HG03558 (cell line): Measurements from ENCODE around the gene DAB2IP.

ENCODE experiments used
- ATAC-seq: cut with Tn5 transposase; IDR thresholded peaks from one replicate; pipeline ENCODE4 v1.9.1; 2021; ENCODE audit warnings: moderate number of reproducible peaks; ENCODE audit not compliant: unreplicated experiment; ENCODE audit errors: extremely low read depth

The DAB2IP gene

DNA sequence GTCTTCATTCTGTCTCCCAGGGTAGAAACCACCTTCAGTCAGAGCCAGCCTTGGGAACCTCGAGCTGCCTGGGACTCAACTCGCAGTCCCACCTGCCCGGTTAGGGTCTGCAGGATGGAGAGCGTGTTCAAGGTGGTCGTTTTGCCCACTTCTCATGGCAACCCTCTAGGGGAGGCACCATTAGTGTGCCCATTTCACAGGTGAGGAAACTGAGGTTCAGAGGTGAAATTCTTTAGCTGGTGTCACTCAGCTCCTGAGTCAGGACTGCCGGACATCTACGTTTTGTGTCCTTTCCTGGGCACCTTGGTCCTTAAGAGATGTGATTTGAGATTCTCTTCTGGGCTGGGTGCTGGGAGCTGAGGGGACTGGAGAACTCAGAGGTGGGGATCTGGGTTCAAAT lies 30.0 kb downstream of the DAB2IP start:
- ATAC-seq, result no peak

DNA sequence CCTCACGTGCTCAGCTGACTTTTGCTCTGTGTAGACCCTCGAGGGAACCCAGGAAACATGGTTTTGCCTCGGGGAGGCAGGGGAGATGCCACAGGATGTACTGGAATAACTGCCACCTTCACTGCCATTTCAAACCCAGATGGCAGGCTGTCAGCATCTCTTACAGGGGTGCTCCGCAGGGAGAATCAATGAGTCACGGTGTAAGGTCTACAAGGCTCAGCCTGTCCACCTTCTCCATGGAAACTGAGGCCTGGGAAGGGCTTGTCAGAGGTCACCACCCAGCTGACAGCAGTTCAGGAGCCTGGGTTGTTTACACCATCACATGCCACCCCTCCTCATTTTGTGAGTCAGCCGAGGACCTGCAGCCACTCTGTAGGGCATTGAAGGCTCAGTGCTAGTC lies 30.8 kb downstream of the DAB2IP start:
- no peak for ATAC-seq

DNA sequence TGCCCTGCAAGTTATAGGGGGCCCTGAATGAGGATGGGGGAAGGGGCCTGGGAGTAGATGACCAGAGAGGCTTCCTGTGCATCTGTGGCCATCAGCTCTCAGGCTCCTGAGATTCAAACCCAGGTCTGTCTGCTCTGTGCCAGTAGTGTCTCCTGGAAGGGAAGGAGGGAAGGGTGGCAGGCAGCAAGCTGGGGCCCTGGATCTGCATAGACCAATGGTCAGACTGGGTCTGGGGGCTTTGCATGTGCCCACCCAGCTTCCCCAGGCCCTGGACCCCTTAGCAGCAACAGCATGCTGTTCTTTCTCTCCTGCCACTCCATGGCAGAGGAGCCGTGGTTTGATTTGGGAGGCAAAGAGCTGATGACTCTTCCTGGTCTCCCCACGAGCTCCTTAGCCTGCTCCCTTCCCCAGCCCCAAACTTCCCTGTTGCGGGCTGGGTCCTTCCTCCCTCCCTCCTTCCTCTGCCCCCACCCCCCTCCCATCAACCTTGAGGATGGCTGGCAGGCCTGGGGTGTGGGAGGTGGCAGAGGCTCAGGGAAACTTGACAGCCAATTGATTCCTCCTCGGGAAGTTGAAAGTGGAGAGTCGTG lies 31.6 kb downstream of the DAB2IP start:
- ATAC-seq, result no peak

DNA sequence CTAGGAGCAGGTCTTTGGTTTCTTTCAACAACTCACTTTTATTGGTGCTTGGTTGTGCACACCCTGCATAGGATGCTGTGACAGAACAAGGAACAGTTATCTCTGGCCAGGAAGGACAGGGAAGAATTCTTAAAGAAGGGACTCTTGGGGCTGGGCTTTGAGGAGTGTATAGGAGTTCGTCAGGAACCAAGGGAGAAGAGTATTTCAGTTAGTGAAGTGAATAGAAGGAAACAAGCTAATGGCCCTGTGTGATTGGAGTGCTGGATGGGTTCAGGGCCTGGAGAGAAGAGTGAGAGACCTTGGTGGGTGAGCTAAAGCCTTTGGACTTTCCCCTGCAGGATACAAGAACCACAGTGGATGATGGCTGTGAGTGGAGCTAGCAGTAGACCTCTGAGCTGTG lies 32.2 kb downstream of the DAB2IP start:
- no peak for ATAC-seq

DNA sequence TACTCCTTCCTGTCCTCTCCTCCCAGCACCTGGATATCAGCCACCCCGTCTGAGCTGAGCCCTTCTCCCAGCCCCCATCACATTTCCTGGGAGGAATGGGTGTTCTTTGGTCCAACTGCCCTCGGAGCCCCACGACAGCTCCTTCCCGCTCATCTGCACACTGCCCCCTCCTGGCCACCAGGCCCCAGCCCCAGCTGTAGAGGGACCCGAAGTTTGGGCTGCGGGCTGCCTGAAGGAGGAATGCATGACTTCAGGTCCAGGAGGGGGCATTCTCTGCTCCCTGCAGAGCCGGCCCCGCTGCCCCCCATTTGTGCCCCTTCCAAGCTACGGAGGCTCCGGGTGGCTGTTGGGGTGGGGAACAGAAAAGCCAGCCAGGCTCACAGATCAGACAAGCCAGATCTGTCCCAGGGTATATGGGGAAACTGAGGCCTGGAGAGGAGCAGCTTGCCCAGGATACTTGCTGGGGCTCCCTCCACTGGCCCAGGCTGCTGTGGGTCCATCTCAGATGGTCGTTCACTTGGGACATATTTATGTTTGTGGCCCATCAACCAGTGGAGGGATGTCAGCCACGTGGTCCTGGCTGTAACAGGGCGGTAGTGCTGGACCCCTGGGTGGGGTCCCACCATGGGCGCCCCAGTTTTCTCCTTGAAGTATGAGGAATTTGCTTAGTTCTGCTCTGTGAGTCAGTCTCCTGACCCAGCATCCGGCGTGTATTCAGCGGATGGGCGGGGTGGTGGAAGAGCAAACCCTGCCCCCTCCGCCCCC lies 33.1 kb downstream of the DAB2IP start:
- no peak for ATAC-seq

DNA sequence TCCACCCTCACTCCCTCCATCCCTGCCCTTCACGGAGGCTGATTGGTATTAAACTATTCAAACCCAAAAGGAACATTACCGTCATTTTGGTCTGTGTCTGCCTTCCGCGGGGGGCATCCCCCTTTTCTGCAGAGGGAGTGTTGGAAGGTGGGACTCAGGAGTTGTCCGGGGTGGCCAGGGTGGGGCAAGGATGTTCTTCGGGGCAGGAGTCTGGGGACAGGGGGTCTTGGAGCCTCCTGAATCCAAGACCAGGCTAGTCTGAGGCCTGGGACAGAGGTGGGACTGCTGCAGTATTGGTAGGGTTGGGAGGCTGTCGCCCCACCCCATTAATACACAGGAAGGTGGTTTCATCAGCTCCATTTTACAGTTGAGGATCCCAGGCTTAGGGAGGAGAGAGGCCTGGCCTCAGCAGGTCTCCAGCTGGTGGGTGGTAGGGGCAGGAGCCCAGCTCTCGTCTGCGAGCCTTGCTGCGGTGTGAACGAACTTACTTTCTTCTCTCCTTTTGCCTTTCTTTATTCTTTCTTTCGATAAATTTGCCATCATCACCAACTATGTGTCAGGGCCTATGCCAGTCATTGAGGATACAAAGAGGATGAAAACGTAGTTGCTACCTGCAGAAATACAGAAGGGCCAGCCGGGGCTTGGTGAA lies 33.8 kb downstream of the DAB2IP start:
- no peak for ATAC-seq

DNA sequence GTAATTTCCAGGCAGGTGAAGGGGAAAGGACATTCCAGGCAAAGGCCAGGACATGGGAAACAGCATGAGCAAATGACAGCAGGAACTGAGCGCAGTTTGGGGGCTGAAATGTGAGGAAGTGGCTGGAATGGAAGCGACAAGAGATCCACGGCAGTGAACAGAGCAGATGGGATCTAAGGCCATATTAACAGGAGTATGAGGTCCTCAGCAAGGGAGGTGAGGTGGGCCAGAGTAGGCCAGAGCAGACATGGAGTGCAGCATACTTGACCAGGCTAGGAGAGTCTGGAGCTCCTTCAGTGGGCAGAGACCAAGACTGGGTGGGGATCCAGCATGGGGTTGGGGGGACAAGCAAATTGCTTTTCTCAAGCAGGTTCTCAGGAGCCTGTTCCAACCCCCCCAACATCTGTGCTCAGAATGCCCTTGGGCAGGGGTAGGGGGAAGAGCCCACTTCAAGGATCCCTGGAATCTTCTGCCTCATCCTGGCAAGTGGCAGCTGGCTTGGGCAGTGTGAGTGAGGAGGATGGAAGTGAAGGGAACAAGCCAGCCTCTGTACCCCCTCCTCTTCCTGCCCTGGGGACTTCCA lies 34.5 kb downstream of the DAB2IP start:
- no peak for ATAC-seq

DNA sequence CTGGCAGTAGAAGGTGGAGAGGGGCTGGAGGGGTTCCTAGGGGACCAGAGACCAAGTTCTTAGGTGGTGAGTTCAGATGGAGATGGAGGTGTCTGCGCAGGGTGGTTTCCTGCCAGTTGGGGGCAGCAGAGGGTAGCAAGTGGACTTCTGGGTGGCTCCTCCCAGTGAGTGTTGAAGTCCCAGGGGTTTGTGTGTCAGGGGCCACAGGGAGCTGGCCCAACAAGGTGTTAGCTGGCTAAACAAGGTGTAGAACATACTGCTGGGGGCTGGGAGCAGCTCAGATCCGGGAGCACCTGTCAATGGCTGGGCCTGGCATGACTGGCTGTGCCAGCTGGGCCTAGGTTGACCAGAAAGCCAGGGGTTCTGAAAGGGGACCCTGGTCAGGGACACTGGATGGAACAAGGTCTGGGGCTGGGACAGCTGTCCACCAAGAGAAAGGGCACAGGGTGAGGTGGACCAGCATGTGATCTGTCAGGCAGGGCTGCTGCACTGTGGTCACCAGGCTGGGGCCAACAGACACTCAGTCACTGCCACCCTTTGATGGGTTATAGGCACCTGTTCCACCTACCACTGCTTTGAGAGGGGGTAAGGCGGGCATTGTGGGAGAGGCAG lies 35.6 kb downstream of the DAB2IP start:
- no peak for ATAC-seq

DNA sequence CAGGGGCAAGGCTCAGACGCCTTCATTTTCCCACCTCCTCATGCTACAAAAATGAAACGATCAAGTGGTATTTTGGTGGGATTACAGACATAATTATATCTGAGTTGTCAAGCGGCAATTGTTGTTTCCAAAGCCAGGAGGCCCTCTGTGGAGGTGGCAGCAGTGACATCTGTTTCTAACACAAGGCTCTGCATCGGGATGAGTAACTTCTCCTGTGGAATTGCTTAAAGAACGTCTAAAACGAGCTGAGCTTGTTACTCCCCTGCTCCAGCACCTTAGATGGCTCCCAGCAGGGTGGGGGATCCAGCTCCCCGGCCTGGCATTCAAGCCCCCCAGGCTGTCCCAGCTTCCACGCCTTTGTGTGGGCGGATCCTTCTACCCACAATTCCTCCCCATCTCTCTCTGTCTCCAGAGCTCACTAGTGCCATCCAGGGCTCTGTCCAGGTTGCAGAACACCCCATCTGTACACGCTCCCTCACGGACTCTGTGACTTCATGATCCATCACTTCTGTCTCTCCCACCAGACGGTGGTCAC lies 36.8 kb downstream of the DAB2IP start:
- no peak for ATAC-seq

DNA sequence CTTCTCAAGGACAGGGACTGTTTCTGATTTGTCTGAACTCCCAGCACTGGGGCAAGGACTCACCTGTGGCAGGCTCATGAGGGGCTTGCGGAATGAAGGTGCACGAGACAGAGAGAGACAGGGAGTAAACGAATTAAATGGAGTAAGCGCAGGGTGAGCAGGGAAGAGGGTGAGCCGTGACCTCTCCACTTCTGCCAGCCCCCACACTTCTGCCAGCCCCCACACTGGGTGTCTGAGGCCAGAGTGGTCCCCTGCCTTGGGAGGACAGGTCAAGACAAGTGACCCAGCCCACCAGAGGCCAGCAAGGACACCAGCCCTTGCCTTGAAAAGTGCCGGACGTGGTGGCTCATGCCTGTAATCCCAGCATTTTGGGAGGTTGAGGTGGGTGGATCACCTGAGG lies 37.2 kb downstream of the DAB2IP start:
- ATAC-seq, result no peak

DNA sequence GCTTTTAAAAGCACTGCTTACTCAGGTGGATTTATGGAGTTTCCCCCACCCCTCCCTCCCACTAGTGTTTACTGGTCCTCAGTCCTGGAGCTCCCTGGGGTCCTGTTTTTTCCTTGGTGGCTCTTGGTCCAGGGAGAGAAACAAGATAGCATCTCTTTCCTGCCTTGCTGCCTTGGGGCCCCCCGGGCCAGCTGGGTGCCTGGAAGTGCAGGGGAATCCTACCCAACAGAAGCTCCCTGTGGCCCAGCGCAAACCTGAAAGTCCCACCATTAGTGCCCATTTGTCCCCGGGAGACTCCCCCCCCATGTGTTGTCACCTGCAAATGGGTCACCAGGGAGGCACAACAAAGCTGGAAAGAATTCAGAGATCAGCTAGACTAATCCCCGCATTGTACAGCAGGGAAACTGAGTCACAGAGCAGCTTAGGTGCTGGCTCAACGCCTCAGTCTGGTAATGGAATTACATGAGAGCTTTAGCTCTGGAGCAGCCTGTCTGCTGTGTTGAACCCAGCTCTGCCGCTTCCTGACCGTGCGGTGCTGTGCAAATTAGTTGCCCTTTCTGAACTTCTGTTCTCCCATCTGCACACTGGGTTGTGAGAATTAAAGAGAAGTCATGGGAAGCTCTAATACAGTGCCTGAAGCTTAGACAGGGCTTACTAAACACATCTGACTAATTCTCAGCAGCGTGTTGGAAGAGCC lies 38.2 kb downstream of the DAB2IP start:
- ATAC-seq, result no peak

DNA sequence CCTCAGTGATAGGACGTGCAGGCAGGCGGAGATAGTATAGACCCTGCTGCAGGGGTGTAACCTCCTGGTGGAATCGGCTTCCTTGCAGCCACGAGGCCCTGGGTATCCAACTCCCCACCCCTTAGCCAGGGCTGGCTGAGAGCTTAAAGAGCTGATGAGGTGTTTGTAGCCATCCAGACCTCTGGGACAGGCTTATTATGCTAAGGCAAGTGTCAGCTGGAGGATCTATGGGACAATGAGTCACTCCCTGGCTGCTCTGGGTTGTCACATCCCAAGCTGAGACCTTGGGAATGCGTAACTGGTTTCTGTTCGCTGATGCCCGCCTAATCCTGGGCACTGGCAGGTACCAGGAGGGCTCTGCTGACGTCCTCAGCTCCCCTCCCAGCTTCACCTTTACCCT lies 38.9 kb downstream of the DAB2IP start:
- no peak for ATAC-seq

DNA sequence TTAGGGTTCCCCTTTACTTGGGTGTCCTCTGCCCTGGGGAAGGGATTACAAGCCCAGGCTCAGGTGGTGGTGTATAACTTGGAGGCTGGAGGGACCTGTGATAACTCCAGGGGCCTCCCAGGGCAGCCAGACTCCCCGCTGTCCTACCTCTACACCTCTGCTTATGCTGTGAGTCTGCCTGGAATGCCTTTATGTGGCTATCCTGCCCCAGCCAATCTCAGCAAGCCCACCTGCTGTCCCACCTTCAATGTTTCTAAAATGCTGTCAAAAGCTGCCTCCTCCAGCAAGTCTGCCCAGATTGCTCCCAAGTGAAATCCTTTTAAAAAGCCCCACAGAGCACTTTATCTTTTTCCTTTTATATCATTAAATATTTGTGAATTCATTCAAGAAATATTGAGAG lies 39.3 kb downstream of the DAB2IP start:
- ATAC-seq, result no peak

DNA sequence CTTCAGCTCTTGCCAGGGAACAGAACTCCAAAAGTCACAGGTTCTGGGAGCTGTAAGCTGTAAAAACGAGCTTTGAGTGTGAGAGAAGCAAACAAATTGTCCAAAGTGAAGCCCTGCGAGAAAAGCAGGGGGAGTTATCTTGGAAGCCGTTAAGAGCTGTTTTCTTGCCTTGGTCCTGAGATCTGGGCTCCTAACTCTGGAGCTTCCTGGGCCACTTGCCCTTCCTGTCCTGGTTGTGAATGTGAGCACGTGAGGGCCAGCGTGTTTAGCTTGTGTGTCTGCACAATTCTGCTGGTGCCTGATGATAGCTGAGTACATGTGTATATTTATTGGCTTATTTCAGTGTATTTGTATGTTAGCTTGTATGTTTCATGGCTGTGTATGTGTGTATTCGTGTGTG lies 40.5 kb downstream of the DAB2IP start:
- ATAC-seq, result no peak

DNA sequence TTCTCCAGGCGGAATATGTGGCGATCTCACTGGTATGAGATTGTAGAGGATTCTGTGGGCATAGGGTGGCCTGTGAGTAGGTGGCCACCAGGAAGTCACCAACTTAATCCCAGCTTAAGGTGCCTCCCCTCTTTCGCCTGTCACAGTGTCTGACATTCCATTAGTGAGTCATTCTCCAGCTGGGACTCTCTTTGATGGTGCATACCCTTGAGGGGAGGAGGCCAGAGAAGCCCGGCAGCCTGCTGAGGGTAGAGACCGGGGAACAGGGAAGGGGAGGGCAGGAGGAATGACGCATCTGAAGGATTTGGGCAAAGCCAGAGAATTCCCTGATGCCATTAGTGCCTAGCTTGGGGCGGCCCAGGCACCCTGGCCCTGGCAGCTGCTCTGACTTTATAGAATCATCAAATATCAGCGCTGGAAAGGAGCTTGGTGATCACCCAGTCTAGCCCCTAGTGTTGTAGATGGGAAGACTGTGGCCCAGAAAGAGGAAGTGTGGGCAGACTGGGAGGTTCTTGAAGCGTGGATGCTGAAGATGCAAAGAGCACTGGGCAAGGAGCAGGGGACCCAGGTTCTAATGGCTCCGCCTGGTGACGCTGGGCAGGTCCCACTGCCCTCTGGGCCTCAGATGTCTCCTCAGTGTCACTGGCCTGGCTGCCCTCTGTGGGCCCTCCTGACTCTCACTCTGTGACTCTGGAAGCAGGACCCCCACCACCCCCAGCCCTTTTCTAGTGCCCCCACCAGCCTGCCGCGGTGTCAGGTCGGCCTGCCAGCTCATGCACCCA lies 41.4 kb downstream of the DAB2IP start:
- ATAC-seq, result no peak

DNA sequence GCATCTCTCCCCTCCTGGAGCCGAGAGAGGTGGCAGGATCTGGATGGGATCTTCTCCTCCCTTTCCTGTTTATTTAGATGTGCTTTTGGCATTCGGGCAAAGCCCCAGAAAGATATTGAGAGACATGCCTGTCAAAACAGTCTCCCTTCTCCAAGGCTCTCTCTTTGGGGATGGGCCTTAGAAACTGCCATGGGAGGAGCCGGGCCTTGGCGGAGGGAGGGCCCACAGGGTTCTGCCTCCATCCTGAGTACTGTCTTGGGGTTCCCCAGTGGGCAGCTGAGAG lies 41.9 kb downstream of the DAB2IP start:
- ATAC-seq, result no peak

DNA sequence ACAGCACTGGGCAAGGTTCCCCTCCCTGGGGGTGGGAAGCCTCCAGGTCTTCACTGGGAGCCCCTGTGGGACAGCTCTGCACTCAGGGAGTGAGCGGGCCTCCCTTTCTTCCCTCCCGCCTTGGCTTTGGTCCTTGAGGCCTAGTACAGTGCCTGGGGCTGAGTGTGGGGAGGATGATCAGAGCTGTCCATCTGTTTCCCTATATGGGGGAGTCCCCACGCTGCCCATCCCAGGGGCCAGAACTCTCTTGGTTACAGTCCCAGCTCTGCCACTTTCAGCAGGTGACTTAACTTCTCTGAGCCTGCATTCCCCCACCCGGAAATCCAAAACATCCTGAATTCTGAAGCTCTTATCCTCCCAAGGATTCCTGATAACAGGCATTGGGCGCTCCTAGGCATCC lies 42.6 kb downstream of the DAB2IP start:
- no peak for ATAC-seq

DNA sequence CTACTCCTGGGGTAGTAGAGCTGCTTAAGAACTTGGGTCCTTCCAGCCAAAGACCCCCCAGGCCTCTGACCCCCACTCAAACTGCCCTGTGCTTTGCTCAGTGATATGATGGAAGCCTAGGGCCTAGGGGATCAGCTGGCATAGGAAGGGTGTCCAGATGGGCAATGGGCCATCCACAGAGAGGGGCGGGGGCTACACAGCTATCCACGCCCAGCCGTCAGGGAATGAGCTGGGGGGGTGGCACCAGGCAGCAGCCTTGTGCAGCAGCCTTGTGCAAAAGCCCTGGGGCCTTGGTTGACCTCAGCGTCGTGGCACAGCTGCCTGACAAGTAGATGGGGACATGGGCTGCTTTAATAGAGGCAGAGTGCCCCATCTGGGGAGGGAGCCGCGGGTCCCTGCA lies 43.2 kb downstream of the DAB2IP start:
- no peak for ATAC-seq

DNA sequence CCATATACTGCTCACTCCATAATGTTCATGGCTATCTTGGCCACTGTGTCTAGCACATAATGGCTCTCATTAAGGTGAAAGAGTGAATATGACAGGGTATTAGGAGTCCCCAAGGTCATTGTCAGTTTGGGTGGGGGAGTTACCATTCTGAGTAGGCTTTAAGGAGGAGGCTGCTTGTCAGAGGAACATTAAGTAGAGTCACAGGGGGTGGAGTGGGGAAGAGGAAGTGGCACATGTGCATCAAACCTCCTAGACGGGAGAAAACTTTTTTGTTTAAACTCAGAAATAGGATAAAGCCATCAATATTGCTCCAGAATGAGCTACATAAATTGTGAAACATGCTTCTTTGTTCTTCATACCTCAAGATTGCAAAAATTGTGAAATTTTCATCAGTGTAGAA lies 45.5 kb downstream of the DAB2IP start:
- ATAC-seq, result no peak
